HAP-1 (cell line): ENCODE measurements around the gene TTC7B.

ENCODE experiments used
- DNase-seq, 2 experiments: peaks; one replicate each; pipeline ENCODE4 v3.0.0-alpha.2; 2016 to 2020; ENCODE audit warnings: low spot score in 2 of 2
- H3K27me3 ChIP-seq: fragments of 250-450 bp; sonication (Bioruptor Pico); 2 replicates; pipeline ENCODE4 v1.5.1; 2020; ENCODE audit warnings: low read depth, mild to moderate bottlenecking, moderate library complexity
- H3K36me3 ChIP-seq: fragments of 250-450 bp; sonication (Bioruptor Pico); replicated peaks from 2 replicates; pipeline ENCODE4 v1.5.1; 2020; ENCODE audit warnings: mild to moderate bottlenecking
- H3K4me1 ChIP-seq: fragments of 250-450 bp; sonication (Bioruptor Pico); 2 replicates; pipeline ENCODE4 v1.5.1; 2020; ENCODE audit warnings: mild to moderate bottlenecking
- H3K4me3 ChIP-seq: fragments of 250-450 bp; sonication (Bioruptor Pico); 2 replicates; pipeline ENCODE4 v1.5.1; 2020; ENCODE audit warnings: mild to moderate bottlenecking, moderate library complexity
- H3K9me3 ChIP-seq: fragments of 250-450 bp; sonication (Bioruptor Pico); 2 replicates; pipeline ENCODE4 v1.5.1; 2020; ENCODE audit warnings: mild to moderate bottlenecking, moderate library complexity
- in situ Hi-C: fragments of 300-500 bp; cut with MboI; formaldehyde crosslinking; loops from 3 replicates; pipeline ENCODE4 v1.14.3; 2020; ENCODE audit warnings: low sequenced_read_pairs, inconsistent platforms, mixed read lengths

Gene TTC7B

DNA sequence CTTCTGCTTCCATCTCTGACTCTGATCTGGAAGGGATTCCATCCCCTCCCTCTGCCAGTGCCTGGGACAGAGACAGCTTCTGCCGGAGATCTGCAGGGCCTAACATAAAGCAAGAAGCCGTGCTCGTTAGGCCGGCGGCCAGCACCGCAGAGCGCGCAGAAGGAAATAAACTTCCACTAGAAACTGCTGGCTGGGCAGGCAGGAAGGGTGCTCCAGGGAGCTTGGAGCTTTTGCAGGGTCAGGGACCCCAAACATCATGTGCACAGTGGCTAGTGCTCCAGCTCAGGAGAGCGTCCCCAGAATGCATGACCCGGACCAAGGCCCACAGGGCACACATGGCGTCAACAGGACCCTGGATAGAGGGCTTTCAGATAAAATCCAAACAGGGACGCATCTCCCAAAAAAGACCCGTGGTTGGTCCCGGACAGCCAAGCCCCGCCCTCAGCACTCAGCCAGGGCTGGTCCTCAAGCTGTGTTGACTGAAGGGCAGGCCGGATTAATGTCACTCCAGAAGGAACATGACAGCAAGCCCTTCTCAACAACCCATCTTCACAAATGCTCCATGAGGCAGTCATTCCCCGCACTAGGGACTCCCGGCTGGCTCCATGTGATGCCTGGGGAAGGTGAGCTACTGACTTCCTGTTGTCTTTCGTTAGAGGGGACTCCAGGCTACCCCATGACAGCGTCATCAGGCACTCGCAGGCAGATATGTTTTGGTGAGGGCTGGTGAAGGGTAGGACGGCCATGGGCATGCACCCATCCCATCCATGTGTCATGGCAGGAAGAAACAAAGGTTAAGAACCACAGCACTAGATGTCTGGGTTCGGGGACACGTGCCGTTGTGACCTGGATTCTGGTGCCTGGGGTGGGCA is 297.9 kb downstream of the TTC7B start:
- H3K36me3 ChIP-seq, result no peaks in the 10 kb centered on the region
- H3K4me3 ChIP-seq, result no peak overlapping the region
- no peak for DNase-seq
- no peaks in the 10 kb centered on the region for H3K27me3 ChIP-seq
- in situ Hi-C loops, result no loop called here
- H3K9me3 ChIP-seq, result no peaks in the 10 kb centered on the region
- H3K4me1 ChIP-seq, result no peaks in the 10 kb centered on the region

DNA sequence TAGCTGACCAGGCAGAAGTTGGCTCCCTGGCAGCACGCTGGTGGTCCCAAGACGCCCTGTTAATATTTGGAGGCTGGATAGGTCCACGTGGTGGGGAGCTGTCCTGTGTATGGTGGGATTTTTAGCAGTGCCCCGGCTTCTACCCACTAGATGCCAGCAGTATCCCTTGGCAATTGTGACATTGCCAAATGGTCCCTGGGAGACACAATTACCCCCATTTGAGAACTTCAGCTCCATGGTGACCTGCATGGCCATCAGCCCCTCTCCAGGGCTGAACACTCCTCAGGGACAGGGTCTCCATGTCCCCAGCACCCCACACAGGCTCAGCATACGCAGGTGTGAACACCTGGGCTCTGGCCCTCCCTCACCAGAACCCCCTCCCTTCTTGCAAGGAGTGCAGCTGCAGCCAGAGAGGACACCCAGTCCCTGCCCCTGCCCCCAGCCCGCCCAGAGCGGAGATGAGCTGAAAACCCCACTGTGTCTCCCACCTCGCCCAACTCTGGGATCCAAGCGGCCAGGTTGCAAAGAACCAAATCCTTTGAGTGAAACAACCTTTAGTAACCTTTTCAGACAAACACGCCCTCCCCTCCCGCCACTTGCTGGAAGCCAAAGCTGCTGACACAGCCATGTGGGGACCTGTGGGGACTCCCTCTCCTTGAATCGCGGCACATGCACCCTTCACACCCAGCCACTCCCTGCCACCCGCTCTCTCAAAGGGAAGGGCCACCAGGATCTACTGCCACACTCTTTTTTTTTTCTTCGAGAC is 299.0 kb downstream of the TTC7B start:
- DNase-seq, result no peak
- Histone ChIP-seq H3K4me1 (no peaks in the 10 kb centered on the region), H3K4me3 (no peak overlapping the region), H3K27me3 (no peaks in the 10 kb centered on the region), H3K9me3 (no peaks in the 10 kb centered on the region), H3K36me3 (no peaks in the 10 kb centered on the region)
- in situ Hi-C loops, result no loop called here

DNA sequence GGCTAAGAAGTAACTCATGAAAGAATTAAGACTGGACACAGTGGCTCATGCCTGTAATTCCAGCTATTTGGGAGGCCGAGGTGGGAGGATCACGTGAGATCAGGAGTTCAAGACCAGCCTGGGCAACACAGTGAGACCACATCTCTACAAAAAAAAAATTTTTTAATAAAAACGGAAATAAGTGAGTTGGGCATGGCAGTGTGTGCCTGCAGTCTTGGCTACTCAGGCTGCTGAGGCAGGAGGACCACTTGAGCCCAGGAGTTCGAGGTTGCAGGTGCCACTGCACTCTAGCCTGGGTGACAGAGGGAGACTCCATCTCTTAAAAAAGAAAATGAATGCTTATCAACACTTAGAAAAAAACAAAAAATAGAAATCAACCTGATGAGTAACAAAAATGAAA is 301.7 kb downstream of the TTC7B start:
- H3K4me3 ChIP-seq, result no peak overlapping the region
- no peak for DNase-seq
- no peaks in the 10 kb centered on the region for H3K27me3 ChIP-seq
- no peaks in the 10 kb centered on the region for H3K36me3 ChIP-seq
- no peaks in the 10 kb centered on the region for H3K4me1 ChIP-seq
- in situ Hi-C loops, result no loop called here
- H3K9me3 ChIP-seq, result no peaks in the 10 kb centered on the region

DNA sequence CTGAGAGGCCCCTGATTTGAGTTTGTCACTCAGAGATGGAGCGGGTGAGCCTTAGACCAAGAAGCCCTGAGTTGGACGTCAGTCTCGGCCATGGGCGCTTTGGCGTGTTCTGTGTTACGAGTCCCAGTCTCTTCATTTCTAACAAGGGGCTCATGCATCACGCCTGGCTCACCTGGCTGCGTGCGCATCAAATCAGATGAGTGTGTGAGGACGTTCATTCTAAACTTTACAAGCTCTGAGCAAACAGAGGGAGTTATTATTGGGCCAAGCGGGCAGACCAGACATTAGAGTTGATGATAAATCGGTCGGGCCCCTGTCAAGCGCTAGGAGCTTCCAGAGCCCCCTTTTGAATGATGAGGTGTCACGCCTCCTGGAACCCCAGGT is 302.2 kb downstream of the TTC7B start:
- DNase-seq, result no peak
- H3K4me1 ChIP-seq, result no peaks in the 10 kb centered on the region
- no peaks in the 10 kb centered on the region for H3K27me3 ChIP-seq
- H3K4me3 ChIP-seq, result no peak overlapping the region
- H3K36me3 ChIP-seq, result no peaks in the 10 kb centered on the region
- H3K9me3 ChIP-seq, result no peaks in the 10 kb centered on the region
- in situ Hi-C loops, result no loop called here

DNA sequence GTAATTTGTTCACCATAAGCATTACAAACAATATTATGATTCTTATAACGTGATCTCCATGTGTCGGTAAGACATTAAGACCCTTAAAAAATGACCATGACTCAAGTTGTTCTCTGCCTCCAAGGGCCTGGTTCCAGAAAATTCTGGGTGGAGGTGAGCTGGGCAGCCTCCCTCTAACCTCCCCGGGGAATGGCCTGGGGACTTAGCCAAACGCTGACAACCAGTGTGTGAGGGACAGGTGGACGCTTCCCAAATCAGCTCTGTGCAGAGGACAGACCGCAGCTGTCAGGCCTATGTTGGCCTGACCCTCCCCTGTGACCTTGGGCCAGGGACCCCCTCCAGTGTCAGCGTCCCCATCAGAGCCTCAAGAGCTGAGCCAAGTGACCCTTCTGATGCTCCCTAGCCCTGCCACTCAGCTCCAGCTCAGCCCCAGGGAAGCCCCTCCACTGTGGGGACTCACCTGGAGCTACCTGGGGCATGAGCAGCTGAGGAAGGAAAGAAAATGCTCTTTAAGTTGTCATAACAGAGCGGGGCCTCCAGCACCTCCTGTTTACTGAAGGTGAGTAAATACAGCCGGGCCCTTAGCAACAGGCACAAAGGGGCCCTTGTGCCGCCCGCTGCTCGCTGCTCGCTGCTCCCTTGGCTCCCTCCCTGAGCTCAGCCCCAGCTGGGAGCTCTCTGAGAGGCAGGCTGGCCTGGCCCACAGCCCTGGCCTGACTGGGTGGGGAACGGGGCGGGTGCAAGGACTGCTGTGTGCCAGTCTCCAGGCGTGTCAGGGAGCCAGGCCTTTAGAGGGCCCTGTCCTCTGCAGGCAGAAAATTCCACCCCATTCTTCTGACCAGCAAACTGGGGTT is 302.8 kb downstream of the TTC7B start:
- Histone ChIP-seq H3K4me3 (no peak overlapping the region), H3K36me3 (no peaks in the 10 kb centered on the region), H3K9me3 (no peaks in the 10 kb centered on the region), H3K27me3 (no peaks in the 10 kb centered on the region), H3K4me1 (no peaks in the 10 kb centered on the region)
- no peak for DNase-seq
- in situ Hi-C loops, result no loop called here

DNA sequence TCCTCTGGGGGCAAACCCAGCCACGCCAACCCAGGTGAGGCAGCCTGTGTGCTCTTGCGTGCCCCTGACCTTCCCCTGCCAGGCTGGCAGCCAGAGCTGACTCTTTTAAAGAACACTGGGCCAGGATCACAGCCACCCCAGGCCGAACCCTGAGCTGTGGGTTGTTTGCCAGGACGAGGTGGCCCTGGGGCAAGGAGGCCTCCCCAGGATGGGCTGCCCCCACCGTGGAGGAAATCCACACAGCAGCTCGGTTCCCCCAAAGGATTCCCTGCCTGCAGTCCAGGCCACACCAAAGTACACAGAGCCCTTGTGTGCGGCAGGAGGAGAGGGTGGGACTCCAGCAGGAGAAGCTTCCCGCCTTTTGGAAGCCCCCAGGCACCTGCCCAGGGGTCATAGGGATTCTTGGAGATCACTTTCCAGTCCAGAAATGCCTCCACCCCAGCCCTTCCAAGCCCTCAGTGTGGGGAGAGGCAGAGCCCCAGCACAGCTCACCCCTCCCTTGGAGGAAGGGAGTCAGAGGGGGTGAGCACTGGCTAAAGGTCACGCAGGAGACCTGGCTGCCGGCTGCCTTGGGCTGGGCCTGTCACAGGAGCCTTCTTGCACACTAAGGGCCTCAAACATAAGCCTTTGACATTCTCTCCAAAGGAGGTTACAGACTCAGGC is 303.8 kb downstream of the TTC7B start:
- Histone ChIP-seq H3K4me1 (no peaks in the 10 kb centered on the region), H3K9me3 (no peaks in the 10 kb centered on the region), H3K27me3 (no peaks in the 10 kb centered on the region), H3K4me3 (no peak overlapping the region), H3K36me3 (no peaks in the 10 kb centered on the region)
- in situ Hi-C loops, result no loop called here
- DNase-seq, result no peak

DNA sequence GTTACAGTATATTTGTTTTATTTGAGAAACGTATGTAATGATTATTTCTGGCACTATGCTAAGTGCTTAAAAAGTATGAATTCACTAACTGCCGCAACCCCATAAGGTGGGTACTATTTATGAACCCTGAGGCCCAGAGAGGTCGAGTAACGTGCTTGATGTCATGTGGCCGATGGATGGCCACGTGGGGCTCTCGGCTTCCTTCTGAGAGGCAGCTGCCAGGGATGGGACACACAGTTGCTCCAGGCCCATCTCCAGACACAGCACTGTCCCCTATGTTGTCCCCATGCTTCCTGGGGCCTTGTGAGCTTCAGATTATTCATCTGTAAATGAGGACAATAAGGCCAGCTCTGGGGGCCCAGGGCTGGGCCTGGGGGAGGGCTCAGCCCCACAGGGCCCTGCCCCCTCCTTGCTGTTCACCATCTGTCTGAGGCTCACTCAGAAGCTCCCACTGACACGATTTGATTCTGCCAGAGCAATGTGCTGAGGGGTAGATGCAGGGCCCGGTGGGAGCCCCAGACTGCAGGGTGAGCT is 304.4 kb downstream of the TTC7B start:
- H3K4me1 ChIP-seq, result no peaks in the 10 kb centered on the region
- H3K4me3 ChIP-seq, result no peak overlapping the region
- H3K27me3 ChIP-seq, result no peaks in the 10 kb centered on the region
- in situ Hi-C loops, result no loop called here
- no peaks in the 10 kb centered on the region for H3K9me3 ChIP-seq
- DNase-seq, result no peak
- H3K36me3 ChIP-seq, result no peaks in the 10 kb centered on the region

DNA sequence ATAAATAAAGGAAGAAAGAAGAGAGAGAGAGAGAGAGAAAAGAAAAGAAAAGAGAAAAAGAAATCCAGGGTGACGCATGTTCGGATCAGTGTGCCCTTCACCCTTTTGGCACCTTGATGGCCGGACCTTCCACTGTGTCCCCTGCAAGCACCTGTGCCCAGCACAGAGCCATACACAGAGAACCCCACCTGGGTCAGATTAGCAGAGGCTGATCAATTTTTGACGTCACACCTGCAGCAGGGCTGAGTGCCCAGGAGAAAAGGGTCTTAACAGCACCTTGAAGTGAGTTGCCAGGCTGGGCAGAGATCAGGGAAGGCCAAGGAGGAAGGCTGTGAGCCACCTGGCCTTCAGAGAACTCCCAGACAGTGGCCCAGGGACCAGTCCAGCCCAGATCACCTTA is 305.0 kb downstream of the TTC7B start:
- in situ Hi-C loops, result no loop called here
- H3K4me3 ChIP-seq, result no peak overlapping the region
- H3K9me3 ChIP-seq, result no peaks in the 10 kb centered on the region
- no peaks in the 10 kb centered on the region for H3K4me1 ChIP-seq
- H3K36me3 ChIP-seq, result no peaks in the 10 kb centered on the region
- DNase-seq, result no peak
- H3K27me3 ChIP-seq, result no peaks in the 10 kb centered on the region

DNA sequence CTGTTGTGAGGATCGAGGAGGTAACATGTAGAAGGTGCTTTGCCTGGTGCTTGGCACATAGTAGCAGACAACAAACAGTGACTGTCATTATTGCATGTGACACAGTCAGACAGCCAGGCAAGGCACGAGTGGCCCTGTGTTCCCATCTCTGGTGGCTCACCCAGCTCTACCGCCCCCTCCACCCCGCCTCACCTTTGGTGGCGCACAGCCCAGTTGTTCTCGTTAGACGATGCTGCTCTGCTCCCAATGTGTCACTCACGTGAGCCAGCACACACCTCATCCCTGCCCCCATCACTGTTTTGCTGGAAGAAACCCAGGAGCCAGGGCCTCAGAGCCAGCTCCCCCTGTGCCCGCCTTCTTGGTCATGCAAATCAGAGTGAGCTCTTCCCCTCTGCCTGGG is 306.1 kb downstream of the TTC7B start:
- Histone ChIP-seq H3K4me3 (no peak overlapping the region), H3K36me3 (no peaks in the 10 kb centered on the region), H3K27me3 (no peaks in the 10 kb centered on the region), H3K4me1 (no peaks in the 10 kb centered on the region), H3K9me3 (no peaks in the 10 kb centered on the region)
- in situ Hi-C loops, result no loop called here
- no peak for DNase-seq

DNA sequence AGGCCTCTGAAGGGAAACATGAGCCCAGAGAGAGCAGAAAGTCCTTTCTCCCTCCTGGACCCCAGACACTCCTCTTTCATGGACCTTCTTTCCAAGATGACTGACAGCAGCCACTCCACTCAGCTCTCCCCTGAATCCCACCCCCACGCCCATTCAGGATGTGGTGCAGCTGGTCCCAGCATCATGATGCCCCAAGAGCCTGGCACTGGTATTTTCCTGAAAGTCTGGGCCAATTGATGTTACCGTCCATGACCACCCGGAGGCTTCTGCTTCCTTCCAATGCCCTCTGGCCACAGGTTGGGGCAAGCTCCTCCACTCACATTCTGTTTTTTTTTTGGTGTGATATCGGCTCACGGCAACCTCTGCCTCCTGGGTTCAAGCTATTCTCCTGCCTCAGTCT is 306.8 kb downstream of the TTC7B start:
- H3K4me1 ChIP-seq, result no peaks in the 10 kb centered on the region
- H3K36me3 ChIP-seq, result no peaks in the 10 kb centered on the region
- no peak overlapping the region for H3K4me3 ChIP-seq
- in situ Hi-C loops, result no loop called here
- no peak for DNase-seq
- H3K27me3 ChIP-seq, result no peaks in the 10 kb centered on the region
- H3K9me3 ChIP-seq, result no peaks in the 10 kb centered on the region

DNA sequence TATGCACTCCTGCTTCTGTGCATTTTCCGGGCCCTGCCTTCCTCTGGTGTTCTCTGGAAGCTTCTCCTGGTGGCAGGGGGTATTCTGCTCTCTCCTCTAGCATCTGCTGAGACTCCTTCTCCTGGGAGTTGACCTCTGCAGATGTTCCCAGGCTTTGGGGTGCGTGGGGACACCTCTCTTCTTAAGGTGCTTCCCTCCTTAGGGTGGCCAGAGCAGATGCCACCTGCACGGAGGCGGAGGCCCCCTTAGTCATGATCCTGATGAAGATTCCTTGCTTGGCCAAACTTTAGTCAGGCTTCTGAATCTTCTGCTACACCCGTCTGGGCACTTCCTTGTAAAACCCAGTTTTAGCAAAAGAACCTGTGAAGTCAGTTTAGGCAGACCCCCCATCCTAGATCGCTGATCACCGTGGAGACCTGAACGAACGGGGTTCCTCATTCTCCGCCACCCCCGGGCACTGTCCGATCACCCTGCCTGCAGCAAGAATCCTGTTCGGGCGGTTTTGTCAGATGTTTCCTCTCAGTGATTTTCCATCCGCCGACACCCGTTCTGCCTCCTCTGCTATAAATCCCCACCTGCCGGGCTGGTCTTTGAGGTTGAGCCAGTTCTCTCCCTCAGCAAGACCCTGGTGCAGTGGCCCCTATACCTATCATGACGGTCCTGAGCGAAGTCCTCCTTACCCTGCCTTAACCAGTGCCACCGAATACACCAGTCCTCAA is 307.5 kb downstream of the TTC7B start:
- in situ Hi-C loops, result no loop called here

DNA sequence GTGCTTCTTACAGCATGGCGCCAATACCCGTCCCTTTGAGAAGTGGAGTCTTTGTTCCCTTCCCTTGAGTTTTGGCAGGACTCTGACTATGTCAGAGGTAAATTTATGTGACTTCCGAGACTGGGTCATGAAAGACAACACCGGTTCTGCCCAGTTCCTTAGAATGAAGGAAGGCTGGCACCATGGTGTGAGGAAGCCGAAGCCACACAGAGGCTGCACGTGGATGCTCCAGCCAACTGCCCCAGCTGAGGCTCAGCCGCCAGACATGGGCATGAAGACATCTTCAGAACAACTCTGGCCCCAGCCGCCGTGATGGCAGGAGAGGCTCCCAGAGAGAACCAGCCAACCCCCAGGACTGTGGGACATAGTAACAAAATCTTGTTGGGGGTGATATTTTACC is 308.2 kb downstream of the TTC7B start:
- Histone ChIP-seq H3K9me3 (no peaks in the 10 kb centered on the region), H3K4me1 (no peaks in the 10 kb centered on the region), H3K36me3 (no peaks in the 10 kb centered on the region), H3K4me3 (no peak overlapping the region), H3K27me3 (no peaks in the 10 kb centered on the region)
- no peak for DNase-seq
- in situ Hi-C loops, result no loop called here

More for the DNA sequence above, 307.5 kb downstream of the TTC7B start:
- no peaks in the 10 kb centered on the region for H3K9me3 ChIP-seq
- DNase-seq, result no peak
- no peaks in the 10 kb centered on the region for H3K4me1 ChIP-seq
- no peaks in the 10 kb centered on the region for H3K36me3 ChIP-seq
- no peak overlapping the region for H3K4me3 ChIP-seq
- no peaks in the 10 kb centered on the region for H3K27me3 ChIP-seq

DNA sequence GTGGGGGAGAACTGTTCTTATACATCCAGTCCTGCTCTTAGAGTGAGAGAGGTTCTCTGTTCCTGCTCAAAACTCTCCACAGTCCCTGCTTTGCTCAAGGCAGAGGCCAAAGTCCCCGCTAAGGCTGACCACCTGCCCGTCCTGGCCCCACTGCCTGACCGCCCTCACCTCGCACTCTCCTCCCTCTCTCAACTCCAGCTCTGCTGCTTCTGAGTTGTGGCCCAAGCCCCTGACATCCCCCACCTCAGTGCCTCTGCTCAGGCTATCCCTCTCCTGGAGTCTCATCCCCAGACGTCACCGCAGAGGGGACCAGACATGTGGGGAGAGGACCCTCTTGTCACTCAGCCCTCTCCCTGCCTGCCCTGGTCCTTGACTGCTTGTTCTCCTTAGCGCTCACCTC is 308.8 kb downstream of the TTC7B start:
- Histone ChIP-seq H3K4me1 (no peaks in the 10 kb centered on the region), H3K9me3 (no peaks in the 10 kb centered on the region), H3K4me3 (no peak overlapping the region), H3K27me3 (no peaks in the 10 kb centered on the region), H3K36me3 (no peaks in the 10 kb centered on the region)
- DNase-seq, result no peak
- in situ Hi-C loops, result no loop called here
